ENCODE results near the gene GPC6.

Gene GPC6

GRCh38 chr13:93926425-93926824 is 699.8 kb downstream of the GPC6 start:
- H3K27me3 Mint-ChIP-seq (ENCODE audit: low read depth, poor library complexity): peaks cover 2% of the 10 kb centered on the region
- H3K4me3 Mint-ChIP-seq: no peak overlapping the region
- H3K9me3 Mint-ChIP-seq: peaks cover 22% of the 10 kb centered on the region
- no peak for TF ChIP-seq CTCF (IDR thresholded peaks at IDR 0.05)
- no peaks in the 10 kb centered on the region for H3K4me1 Mint-ChIP-seq
- H3K27ac Mint-ChIP-seq: no peak overlapping the region
- H3K36me3 Mint-ChIP-seq (ENCODE audit: low read depth): peaks cover 14% of the 10 kb centered on the region
- DNase-seq: no peak

GRCh38 chr13:93927431-93927830 is 700.8 kb downstream of the GPC6 start:
- H3K36me3 Mint-ChIP-seq (ENCODE audit: low read depth): peaks cover 10% of the 10 kb centered on the region
- no peaks in the 10 kb centered on the region for H3K4me1 Mint-ChIP-seq
- no peak overlapping the region for H3K4me3 Mint-ChIP-seq
- H3K9me3 Mint-ChIP-seq: peaks cover 14% of the 10 kb centered on the region
- H3K27ac Mint-ChIP-seq: no peak overlapping the region
- no peak for TF ChIP-seq CTCF (IDR thresholded peaks at IDR 0.05)
- DNase-seq: no peak
- peaks cover 2% of the 10 kb centered on the region for H3K27me3 Mint-ChIP-seq (ENCODE audit: low read depth, poor library complexity)

GRCh38 chr13:93932901-93933300 is 706.3 kb downstream of the GPC6 start:
- Mint-ChIP-seq H3K4me1 (peaks cover 7% of the 10 kb centered on the region), H3K36me3 (ENCODE audit: low read depth) (peaks cover 10% of the 10 kb centered on the region), H3K27me3 (ENCODE audit: low read depth, poor library complexity) (peaks cover 2% of the 10 kb centered on the region), H3K4me3 (no peak overlapping the region), H3K9me3 (peaks cover 14% of the 10 kb centered on the region), H3K27ac (peak overlapping the region; percentile 96)
- TF ChIP-seq CTCF (IDR thresholded peaks at IDR 0.05): no peak
- DNase-seq: no peak

GRCh38 chr13:93936901-93937300 is 710.3 kb downstream of the GPC6 start:
- no peak for DNase-seq
- no peak for TF ChIP-seq CTCF (IDR thresholded peaks at IDR 0.05)
- Mint-ChIP-seq H3K27ac (no peak overlapping the region), H3K4me3 (no peak overlapping the region), H3K9me3 (no peaks in the 10 kb centered on the region), H3K27me3 (ENCODE audit: low read depth, poor library complexity) (no peaks in the 10 kb centered on the region), H3K4me1 (peaks cover 7% of the 10 kb centered on the region), H3K36me3 (ENCODE audit: low read depth) (no peaks in the 10 kb centered on the region)

- TF ChIP-seq CTCF (IDR thresholded peaks at IDR 0.05): no peak
- DNase-seq: no peak
- H3K4me3 Mint-ChIP-seq: no peak overlapping the region
- no peak overlapping the region for H3K27ac Mint-ChIP-seq
- H3K9me3 Mint-ChIP-seq: no peaks in the 10 kb centered on the region
- no peaks in the 10 kb centered on the region for H3K4me1 Mint-ChIP-seq
- H3K27me3 Mint-ChIP-seq (ENCODE audit: low read depth, poor library complexity): no peaks in the 10 kb centered on the region
- no peaks in the 10 kb centered on the region for H3K36me3 Mint-ChIP-seq (ENCODE audit: low read depth)
These were observed 714.8 kb downstream of the GPC6 start for GRCh38 chr13:93941444-93941843.

GRCh38 chr13:93942016-93942415 is 715.4 kb downstream of the GPC6 start:
- H3K27me3 Mint-ChIP-seq (ENCODE audit: low read depth, poor library complexity): no peaks in the 10 kb centered on the region
- H3K4me1 Mint-ChIP-seq: no peaks in the 10 kb centered on the region
- H3K36me3 Mint-ChIP-seq (ENCODE audit: low read depth): no peaks in the 10 kb centered on the region
- DNase-seq: no peak
- H3K27ac Mint-ChIP-seq: no peak overlapping the region
- H3K4me3 Mint-ChIP-seq: no peak overlapping the region
- no peak for TF ChIP-seq CTCF (IDR thresholded peaks at IDR 0.05)
- H3K9me3 Mint-ChIP-seq: no peaks in the 10 kb centered on the region

Data from nephron progenitor cell (in vitro differentiated cells).